SK-N-MC (cell line): ENCODE measurements around the gene THY1.

Experiments used
- EZH2 ChIP-seq: fragments of 200-600 bp; sonication (generic); IDR thresholded peaks from one replicate; pipeline ENCODE4 v1.6.1; 2017; ENCODE audit warnings: antibody characterized with exemption
- POLR2AphosphoS5 ChIP-seq: IDR thresholded peaks from 2 replicates; pipeline ENCODE4 v1.6.1; 2012; ENCODE audit warnings: mild to moderate bottlenecking, low read depth, low read length, borderline replicate concordance

GRCh38 chr11:119388103-119388502 lies 34.9 kb downstream of the THY1 start:
- TF ChIP-seq POLR2AphosphoS5 (no peak), EZH2 (no peak)
